ENCODE measurements around the gene CST7. TPM values are rescaled to one million over a fixed set of nuclear protein-coding genes. Genes with fewer than 3 reads are reported as not detected.

Gene CST7
- polyA plus RNA-seq, 1 of the 3 experiments (the other 2 are of a cell fraction): 0.07 TPM

DNA sequence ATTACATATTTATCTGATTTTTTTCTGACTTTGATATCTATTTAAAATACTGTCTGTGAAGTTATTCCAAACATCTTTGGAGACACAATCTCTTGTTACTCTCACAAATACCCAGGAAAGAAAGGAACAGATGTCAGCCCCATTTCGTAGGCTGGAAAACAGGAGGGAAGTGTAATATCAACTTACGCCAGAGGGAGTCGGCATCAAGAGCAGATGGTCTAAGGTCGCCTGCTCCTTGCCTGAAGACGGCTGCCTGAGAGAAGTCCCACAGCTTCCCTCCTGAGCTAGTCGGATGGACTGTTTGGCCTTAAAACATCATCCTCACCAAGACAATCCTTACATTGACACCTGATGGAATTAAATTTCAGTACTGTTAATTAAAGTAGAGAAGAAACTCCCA, 13.4 kb downstream of the CST7 start:
- no peaks in the 10 kb centered on the region for H3K27me3 ChIP-seq (ENCODE audit: insufficient read depth)
- H4K20me1 ChIP-seq (ENCODE audit: insufficient read depth): no peaks in the 10 kb centered on the region
- H3K9me2 ChIP-seq: no peaks in the 10 kb centered on the region
- no peak overlapping the region for H3K9ac ChIP-seq
- H3K9me3 ChIP-seq: no peaks in the 10 kb centered on the region
- H3K79me2 ChIP-seq (ENCODE audit: insufficient read depth): no peaks in the 10 kb centered on the region
- H3K4me1 ChIP-seq (ENCODE audit: control insufficient read depth in 1 of 2, insufficient read depth in 2 of 2, low read depth in 1 of 2, low read length in 1 of 2): no peaks in the 10 kb centered on the region
- peaks cover 10 to 63% of the 10 kb centered on the region in 2 experiments for H3K36me3 ChIP-seq (replicated peaks in 1 of 2; ENCODE audit: control insufficient read depth in 1 of 2, insufficient read depth in 2 of 2, low read length in 1 of 2)
- 98% methylated on average over 6 of the region's 6 CpGs for WGBS (ENCODE audit: low lambda C conversion rate)
- no peak for DNase-seq
- no peak overlapping the region for H3K4me3 ChIP-seq (ENCODE audit: low read depth in 2 of 2, low read length in 1 of 2)
- H2AFZ ChIP-seq (ENCODE audit: low read depth): no peak overlapping the region
- POLR2A ChIA-PET: no interaction called here
- H3K27ac ChIP-seq (ENCODE audit: low read depth in 2 of 2, low read length in 1 of 2): no peak overlapping the region
- H3F3A ChIP-seq (replicated peaks; ENCODE audit: insufficient read depth): no peaks in the 10 kb centered on the region
- no peak for TF ChIP-seq TAF1 (IDR thresholded peaks at IDR 0.05; ENCODE audit: borderline replicate concordance, low read depth, low read length)
- TF ChIP-seq EZH2phosphoT487 (IDR thresholded peaks at IDR 0.05; ENCODE audit: borderline replicate concordance, low read depth): no peak
- TF ChIP-seq, protein P1, sequence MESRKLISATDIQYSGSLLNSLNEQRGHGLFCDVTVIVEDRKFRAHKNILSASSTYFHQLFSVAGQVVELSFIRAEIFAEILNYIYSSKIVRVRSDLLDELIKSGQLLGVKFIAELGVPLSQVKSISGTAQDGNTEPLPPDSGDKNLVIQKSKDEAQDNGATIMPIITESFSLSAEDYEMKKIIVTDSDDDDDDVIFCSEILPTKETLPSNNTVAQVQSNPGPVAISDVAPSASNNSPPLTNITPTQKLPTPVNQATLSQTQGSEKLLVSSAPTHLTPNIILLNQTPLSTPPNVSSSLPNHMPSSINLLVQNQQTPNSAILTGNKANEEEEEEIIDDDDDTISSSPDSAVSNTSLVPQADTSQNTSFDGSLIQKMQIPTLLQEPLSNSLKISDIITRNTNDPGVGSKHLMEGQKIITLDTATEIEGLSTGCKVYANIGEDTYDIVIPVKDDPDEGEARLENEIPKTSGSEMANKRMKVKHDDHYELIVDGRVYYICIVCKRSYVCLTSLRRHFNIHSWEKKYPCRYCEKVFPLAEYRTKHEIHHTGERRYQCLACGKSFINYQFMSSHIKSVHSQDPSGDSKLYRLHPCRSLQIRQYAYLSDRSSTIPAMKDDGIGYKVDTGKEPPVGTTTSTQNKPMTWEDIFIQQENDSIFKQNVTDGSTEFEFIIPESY (IDR thresholded peaks at IDR 0.05; ENCODE audit: borderline replicate concordance, low read depth): no peak
- CTCF ChIA-PET: interaction anchor here (1.5 kb wide), 1 partner anchor 32 kb away, joined by 4 read pairs; no protein-coding TSS in a partner anchor
- H3K4me2 ChIP-seq: no peak overlapping the region

DNA sequence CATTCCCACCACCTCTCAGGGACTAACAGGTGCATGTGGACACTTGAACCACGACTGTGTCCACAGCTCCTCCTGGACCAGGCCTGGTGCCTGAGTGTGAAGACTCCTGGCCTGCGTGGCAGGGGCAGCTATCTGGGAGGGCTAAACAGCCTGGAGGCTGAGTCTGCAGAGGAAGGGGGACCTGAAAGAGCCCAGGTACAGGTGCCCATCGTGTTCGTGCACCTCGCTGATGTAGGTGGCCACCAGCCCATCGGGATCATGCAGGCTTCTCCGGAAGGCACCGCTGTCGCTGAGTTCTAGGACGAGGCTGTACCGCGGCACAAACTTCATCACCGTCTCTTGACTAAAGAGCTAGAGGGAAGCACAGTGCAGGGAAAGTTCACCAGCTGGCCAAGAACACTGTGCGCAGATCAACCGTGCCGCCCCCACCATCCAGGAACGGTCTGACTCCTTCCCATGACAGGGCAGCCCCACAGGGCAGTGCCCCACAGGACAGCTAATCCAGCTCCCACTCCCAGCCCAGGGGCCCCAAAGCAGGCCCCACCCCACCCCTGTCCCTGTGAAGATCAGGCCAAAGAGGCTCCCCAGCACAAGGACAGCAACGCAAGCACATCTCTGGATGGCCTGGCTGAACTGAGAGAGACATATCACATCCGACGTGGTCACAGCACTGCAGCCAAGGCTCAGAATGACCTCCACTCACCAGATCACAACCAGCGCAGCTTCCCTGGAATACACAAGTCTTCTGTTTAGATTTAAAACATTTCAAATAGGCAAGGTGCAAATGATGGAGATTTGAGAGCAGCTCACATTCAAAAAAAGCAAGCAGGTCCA, 14.8 kb downstream of the CST7 start:
- Histone ChIP-seq H4K20me1 (ENCODE audit: insufficient read depth) (no peaks in the 10 kb centered on the region), H3K9ac (no peak overlapping the region), H3K36me3 (replicated peaks in 1 of 2; ENCODE audit: control insufficient read depth in 1 of 2, insufficient read depth in 2 of 2, low read length in 1 of 2) (peaks cover 10 to 75% of the 10 kb centered on the region in 2 experiments), H3K4me1 (ENCODE audit: control insufficient read depth in 1 of 2, insufficient read depth in 2 of 2, low read depth in 1 of 2, low read length in 1 of 2) (no peaks in the 10 kb centered on the region), H3K9me3 (no peaks in the 10 kb centered on the region), H3K4me2 (no peak overlapping the region), H3K9me2 (no peaks in the 10 kb centered on the region), H2AFZ (ENCODE audit: low read depth) (no peak overlapping the region), H3K4me3 (ENCODE audit: low read depth in 2 of 2, low read length in 1 of 2) (no peak overlapping the region), H3K27ac (ENCODE audit: low read depth in 2 of 2, low read length in 1 of 2) (no peak overlapping the region), H3K79me2 (ENCODE audit: insufficient read depth) (no peaks in the 10 kb centered on the region), H3F3A (replicated peaks; ENCODE audit: insufficient read depth) (no peaks in the 10 kb centered on the region), H3K27me3 (ENCODE audit: insufficient read depth) (no peaks in the 10 kb centered on the region)
- no peak for DNase-seq
- POLR2A ChIA-PET: no interaction called here
- 97% methylated on average over 19 of the region's 21 CpGs for WGBS (ENCODE audit: low lambda C conversion rate)
- CTCF ChIA-PET: interaction anchor here (1.0 kb wide), 1 partner anchor 20 kb away, joined by 3 read pairs; no protein-coding TSS in a partner anchor
- TF ChIP-seq FOXM1 (IDR thresholded peaks at IDR 0.05; ENCODE audit: low read depth) (no peak), RFX5 (IDR thresholded peaks at IDR 0.05; ENCODE audit: low read length) (no peak), MXI1 (IDR thresholded peaks at IDR 0.05; ENCODE audit: low read depth, low read length) (no peak), NRF1 (IDR thresholded peaks at IDR 0.05; ENCODE audit: low read depth, low read length) (no peak), JUND (IDR thresholded peaks at IDR 0.05) (no peak), YY1 (IDR thresholded peaks at IDR 0.05; ENCODE audit: low read depth) (no peak), ELF1 (IDR thresholded peaks at IDR 0.05) (no peak), POLR2AphosphoS5 (IDR thresholded peaks at IDR 0.05; ENCODE audit: low read depth, low read length) (no peak), TCF12 (IDR thresholded peaks at IDR 0.05) (no peak), EZH2phosphoT487 (IDR thresholded peaks at IDR 0.05; ENCODE audit: borderline replicate concordance, low read depth) (no peak), MEF2A (IDR thresholded peaks at IDR 0.05; ENCODE audit: borderline replicate concordance, low read depth) (no peak), RAD21 (IDR thresholded peaks at IDR 0.05; ENCODE audit: low read length) (no peak), FOSL2 (IDR thresholded peaks at IDR 0.05; ENCODE audit: borderline replicate concordance, low read depth) (no peak)
- TF ChIP-seq, protein P2, sequence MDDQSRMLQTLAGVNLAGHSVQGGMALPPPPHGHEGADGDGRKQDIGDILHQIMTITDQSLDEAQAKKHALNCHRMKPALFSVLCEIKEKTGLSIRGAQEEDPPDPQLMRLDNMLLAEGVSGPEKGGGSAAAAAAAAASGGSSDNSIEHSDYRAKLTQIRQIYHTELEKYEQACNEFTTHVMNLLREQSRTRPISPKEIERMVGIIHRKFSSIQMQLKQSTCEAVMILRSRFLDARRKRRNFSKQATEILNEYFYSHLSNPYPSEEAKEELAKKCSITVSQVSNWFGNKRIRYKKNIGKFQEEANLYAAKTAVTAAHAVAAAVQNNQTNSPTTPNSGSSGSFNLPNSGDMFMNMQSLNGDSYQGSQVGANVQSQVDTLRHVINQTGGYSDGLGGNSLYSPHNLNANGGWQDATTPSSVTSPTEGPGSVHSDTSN (IDR thresholded peaks at IDR 0.05): no peak
- TF ChIP-seq, protein P3, sequence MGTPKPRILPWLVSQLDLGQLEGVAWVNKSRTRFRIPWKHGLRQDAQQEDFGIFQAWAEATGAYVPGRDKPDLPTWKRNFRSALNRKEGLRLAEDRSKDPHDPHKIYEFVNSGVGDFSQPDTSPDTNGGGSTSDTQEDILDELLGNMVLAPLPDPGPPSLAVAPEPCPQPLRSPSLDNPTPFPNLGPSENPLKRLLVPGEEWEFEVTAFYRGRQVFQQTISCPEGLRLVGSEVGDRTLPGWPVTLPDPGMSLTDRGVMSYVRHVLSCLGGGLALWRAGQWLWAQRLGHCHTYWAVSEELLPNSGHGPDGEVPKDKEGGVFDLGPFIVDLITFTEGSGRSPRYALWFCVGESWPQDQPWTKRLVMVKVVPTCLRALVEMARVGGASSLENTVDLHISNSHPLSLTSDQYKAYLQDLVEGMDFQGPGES (IDR thresholded peaks at IDR 0.05; ENCODE audit: low read depth, low read length): no peak

All from SK-N-SH (cell line).